DLD1 (cell line): Measurements from ENCODE around the gene SLA2.
"Not testable (repeated sequence)": the region's sequence is repeated elsewhere in the genome, so short reads cannot be mapped to it uniquely, and the experiment has no call there.

Experiments
- in situ Hi-C: cut with HindIII; loops from 2 replicates; pipeline ENCODE4 v1.10.0; 2017; ENCODE audit warnings: low sequenced_read_pairs

The SLA2 gene, protein sequence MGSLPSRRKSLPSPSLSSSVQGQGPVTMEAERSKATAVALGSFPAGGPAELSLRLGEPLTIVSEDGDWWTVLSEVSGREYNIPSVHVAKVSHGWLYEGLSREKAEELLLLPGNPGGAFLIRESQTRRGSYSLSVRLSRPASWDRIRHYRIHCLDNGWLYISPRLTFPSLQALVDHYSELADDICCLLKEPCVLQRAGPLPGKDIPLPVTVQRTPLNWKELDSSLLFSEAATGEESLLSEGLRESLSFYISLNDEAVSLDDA

DNA sequence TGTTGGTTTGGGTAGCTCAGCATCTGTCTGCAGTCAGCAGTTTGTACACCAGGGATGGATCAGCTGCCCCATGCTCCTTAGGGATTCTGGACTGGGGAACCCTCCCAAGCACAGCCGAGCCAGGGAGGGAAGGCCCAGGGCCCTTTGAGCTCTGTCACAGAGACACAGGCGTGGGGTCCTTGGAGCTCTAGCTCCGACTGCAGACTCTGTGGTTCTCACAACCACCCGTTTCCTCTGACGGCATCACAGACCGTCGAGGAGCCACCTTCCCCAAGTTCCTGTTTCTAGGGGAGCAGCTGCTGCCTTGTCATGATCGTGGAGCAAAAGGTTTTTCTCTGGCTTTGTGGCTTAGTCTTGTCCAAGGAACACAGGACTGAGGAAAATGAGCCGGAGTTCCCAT is at the start of gene SLA2:
Gene SLA2 (minus strand): TSS at position 199 of the 400 bp plus-strand sequence. CDS start 4,861 bp downstream, outside the sequence.
- in situ Hi-C loops: no loop called here

DNA sequence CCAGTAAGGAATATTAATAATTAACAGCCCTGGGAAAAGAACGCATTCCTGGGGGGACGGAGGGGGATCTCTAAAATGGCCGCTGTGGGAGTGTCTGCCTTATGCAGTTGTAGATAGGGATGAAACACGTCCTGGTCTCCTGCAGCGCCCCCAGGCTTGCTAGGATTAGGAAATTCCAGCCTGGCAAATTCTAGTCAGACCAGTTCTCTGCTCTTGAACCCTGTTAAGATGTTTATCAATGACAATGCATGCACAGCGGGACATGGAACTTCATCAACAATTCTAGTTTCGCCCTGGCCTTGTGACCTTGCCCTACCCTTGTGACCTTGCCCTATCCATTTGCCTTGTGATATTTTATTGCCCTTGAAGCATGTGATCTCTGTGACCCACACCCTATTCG is 49.5 kb upstream of the SLA2 start:
- in situ Hi-C loops: not testable (repeated sequence)

DNA sequence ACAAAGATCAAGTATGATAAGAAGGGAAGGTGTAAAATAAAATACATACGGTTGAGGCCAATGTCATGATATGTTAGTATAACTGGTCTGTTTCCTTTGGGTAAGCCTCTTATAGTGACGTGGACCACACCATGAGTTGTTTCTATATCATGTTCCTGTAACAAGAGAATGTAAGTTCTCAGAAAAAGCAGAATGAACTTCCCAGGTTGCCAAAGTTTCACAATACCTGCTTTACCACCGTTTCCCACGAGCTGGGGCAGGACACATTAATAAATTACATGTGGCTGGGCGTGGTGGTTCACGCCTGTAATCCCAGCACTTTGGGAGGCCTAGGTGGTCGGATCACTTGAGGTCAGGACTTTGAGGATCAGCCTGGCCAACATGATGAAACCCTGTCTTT is 42.6 kb upstream of the SLA2 start:
- in situ Hi-C loops: no loop called here

DNA sequence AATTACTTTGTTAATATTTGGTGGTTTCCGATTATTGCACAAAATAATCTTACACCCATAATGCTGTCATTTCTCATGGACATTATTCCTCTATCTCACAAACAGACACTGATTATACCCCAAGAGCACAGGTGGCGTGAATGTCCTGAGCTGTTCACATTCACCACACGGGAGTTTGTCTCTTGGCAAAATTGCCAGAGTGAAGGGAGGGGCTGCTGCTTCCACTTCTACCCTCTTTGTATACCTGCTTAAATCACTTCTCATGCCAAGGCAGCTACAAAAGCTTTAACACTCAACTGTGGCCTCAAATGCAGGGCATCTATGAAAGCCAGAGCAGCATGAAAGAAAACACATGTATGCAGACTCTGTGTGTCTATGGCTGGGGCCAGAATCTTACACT is 41.9 kb upstream of the SLA2 start:
- in situ Hi-C loops: no loop called here

DNA sequence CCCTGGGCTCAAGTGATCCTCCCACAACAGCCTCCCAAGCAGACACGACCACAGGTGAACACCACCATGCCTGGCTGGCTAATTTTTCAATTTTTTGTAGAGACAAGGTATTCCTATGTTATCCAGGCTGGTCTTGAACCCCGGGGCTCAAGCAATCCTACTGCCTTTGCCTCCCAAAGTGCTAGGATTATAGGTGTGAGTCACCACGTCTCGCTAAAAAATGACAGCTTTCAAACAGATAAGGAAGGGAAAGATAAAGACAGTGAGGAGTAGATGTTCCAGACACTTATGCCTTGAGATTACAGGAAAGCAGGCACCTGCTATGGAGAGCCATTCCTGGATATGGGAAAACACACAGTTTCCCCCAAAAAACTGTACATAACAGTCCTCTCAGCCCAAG is 40.9 kb upstream of the SLA2 start:
- in situ Hi-C loops: no loop called here

DNA sequence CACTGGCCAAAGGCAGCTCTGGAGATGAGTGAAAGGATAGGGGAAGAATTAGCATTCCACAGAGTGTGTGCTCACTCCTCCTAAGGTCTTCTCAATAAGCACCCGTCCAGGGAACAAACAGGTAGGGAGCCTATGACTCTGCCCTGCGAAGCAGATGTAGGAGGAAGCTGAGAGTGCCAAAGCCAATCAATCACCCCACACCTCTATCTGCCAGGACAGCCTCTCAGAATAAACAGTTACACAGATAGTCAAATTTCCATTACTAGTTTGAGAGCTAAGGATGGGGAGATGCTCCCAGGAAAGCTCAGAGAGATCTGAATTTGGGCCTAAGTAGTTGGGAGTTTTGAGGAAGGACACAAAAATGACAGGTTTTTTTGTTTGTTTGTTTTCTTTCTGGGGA is 40.5 kb upstream of the SLA2 start:
- in situ Hi-C loops: no loop called here

DNA sequence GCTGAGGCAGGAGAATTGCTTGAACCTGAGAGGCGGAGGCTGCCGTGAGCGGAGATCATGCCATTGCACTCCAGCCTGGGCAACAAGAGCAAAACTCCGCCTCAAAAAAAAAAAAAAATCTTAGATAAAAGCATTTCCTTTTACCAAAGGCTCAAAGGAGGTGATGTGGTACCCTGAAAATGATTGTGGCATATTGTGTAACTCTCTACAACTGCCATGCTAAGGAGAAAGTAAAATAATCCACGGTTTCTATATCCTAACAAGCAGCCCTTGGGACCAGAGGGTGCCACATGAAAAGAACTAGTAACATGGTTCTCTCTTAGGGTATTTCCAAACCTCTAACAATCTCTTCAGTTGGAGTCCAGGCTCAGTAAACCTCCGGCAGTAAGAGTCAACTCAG is 38.8 kb upstream of the SLA2 start:
- in situ Hi-C loops: no loop called here

DNA sequence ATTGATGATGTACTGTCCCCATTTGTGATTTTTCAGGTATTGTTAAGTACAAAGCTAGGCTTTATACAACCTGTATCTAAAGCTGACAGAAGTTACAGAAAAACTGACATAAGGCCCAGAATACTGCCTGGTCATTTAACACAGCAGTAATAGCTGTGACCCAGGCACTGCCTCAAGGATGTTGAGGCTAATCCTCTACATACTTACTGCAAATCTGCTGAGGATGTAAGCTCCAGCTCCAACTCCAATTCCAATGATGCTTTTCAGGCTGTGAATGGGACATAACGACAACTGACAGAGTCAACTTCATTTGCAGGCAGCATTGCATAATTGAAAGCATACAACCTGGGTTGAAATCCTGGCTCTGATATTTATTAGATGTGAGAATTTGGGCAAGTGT is 36.3 kb upstream of the SLA2 start:
- in situ Hi-C loops: no loop called here

DNA sequence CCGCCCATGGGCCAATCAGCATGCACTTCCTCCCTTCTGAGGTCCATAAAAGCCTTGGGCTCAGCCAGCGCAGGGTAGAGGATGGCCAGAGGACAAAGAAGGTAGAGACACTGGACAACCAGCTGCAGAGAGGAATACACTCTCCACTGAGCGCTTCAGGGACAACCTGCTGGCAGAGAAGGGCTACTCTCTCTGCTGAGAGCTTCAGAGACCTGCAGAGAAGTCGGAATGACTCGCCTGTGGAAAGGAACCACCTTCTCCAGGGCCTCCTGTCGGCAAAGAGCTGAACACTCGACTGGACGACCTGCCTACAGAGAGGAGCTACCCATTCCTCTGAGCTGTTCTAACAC is 31.4 kb upstream of the SLA2 start:
- in situ Hi-C loops: no loop called here

DNA sequence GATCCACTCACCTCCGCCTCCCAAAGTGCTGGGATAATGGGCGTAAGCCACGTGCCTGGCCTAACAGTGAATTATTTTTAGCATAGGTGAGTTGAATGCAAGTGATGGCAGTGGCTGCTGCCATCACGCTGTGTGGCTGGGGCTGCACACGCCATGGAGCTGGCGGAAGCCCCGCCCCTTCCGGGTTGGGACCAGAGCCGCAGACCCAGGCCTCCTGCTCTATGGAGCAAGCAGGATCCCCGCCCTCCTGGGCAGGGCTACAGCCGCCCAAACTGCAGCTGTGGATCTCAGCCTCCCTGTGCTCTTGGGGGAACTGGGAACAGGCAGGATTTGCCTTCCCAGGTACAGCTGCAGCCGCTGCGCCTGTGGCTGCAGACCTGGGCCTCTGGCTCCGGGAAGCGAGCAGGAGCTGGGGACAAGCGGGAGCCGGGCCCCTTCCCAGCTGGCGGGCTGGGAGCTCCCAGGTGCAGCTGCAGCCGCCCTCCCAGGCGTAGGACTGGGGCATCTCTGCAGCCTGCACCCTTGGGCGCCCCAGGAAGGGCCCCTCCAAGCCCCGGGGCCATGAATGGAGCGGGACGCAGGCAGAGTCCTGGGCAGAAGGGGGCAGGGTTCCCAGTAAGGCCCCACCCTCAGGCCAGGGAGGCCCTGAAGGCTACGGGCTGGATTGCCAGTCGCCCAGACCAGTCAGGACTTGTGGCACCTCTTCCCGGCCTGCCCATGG is 30.9 kb upstream of the SLA2 start:
- in situ Hi-C loops: no loop called here

DNA sequence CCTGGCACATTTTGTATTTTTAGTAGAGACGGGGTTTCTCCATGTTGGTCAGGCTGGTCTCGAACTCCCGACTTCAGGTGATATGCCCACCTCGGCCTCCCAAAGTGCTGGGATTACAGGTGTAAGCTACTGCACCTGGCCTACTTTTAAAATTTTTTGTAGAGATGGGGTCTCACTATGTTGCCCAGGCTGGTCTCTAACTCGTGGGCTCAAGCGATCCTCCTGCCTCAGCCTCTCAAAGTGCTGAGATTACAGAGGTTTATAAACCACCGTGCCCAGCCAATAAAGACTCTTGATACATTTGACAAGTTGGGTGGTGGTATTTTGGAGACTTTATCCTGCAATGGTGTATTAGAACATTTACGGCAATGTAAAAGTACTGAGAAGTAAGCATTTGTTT is 29.5 kb upstream of the SLA2 start:
- in situ Hi-C loops: not testable (repeated sequence)

DNA sequence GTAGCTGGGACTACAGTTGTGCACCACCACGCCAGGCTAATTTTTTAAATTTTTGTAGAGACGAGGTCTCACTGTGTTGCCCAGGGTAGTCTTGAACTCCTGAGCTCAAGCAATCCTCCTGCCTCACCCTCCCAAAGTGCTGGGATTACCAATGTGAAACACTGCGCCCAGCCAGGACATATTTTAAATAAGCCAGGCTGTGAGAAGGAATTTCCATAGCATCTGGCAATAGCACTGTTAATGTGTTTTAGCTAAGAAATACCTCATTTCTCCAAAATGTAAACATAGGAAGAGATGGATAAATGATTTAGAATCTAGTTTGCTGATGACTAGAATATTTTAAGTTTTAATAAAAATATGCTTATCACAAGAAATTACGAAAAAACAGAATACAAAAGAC is 27.0 kb upstream of the SLA2 start:
- in situ Hi-C loops: no loop called here

DNA sequence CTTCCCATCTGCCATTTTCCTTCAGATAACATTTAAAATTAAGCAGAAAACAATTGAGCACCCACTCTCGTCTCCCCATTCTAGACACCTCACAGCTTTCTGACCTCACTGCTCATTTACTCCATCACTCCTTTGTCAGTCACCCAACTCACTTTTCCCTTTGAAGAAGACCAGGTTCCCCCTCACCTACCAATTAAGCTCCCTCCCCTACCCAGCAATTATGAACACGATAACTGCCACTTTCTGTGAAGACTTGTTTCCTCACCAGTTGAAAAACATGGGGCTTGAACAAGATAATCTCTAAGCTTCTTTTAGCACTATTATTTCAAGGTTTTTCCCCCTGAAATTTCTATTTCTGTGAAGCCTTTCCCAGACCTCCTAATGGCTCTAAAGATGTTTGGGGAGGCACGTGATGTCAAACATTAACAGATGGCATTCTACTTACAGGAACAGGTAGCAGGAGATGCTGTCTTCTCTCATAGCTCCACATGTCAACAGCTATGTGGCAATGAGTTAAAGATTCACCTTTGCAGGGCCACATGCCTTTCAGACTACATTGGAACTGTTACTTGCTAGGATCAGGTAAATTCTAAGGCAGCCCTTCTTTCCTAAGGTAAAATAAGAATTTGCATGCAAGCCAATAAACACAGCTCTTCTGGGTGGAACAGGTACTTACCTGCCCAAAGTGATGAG is 24.8 kb upstream of the SLA2 start:
- in situ Hi-C loops: no loop called here

DNA sequence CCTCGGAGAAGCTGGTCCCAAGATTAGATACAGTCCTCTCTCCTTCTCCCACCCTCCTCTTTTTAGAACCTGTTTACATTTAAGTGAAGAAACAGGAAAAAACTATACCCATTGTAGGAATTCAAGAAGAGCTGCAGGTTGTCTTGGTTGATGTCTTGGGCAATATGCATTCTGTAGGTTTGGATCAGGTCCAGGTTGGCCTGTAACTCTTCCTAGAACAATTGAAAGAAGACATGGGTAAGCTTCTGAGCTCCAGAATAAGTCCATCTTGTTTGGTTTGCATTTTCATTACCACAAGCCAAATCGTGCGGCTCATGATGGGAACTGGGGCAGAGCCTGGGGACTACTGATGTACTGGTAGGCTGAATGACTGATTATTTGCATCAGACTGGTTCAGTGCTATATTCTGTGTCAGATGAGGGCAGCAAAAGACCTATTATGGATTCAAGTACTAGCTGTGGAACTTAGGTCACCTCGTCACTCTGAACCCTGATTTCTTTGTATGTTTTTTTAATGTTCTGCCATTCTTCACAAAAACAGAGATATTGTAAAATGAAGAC is 20.3 kb upstream of the SLA2 start:
- in situ Hi-C loops: no loop called here

DNA sequence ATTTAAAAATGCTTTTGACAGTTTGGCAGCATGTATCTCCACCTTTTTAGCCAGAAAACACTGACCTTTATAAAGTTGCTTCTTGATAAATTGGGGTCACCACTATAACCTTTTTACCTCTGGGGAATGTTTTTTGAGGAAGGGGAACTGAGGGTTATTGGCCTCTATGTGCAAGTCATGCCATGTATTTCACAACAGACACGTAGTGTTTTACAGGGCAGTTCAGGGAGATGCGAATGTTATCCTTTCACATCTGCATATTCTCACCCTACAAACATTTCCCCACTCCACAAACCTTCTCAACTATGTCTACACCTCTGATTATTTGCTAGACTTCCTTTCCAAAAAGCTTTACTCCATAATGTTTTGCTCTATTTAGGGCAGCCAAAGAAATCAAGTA is 17.0 kb upstream of the SLA2 start:
- in situ Hi-C loops: no loop called here

DNA sequence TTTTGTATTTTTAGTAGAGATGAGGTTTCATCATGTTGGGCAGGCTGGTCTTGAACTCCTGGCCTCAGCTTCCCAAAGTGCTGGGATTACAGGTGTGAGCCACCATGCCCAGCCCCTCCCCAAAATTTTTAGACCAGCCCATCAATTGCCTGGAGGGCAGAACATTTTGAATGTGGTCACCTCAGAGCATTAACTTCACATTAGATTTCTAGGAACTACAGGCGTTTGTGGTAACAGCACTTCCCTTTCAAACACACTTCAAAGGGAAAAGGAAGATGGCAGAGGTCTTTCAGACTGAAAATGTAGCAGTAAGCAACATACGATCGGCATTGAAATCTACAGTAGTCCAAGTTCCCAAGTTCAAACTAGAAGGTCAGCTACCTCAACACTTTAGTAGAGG is 12.3 kb upstream of the SLA2 start:
- in situ Hi-C loops: no loop called here

DNA sequence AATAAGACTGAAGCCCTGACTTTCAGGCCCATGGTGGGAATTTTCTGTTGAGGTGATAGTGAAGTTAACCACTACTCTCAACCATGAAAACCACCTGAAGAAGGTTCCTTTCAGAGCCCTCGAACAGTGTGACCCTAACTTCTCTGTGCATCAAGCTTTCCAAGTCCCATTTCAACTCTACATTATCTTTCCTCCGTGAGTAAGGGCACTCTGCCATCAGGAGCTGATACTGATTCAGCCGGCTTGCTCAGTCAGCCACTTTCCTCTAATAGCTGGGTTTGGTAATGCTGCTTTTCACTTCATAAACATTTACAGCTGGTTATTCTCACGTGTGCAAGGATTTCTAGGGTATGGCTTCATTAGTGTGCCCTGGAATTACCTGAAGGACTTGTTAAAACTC is 10.7 kb upstream of the SLA2 start:
- in situ Hi-C loops: no loop called here

DNA sequence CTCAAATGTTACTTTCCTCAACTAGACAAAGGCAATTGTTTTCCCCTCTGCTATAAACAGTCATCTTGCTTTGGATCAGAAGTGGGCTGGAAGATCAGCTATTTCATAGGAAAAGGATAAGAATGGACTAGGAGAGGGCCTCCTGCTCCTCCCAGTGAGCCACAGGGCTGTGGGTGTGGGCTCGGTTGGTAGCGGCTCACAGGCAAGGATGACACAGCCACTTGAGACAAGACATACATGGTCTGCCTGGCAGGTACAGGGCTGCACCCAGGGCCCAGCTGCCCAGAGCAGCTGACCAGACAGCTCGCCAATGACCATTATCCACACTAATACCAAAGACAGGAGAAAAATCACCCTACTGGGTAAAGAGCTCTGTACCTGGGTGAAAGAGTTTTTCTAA is 9.0 kb upstream of the SLA2 start:
- in situ Hi-C loops: no loop called here

DNA sequence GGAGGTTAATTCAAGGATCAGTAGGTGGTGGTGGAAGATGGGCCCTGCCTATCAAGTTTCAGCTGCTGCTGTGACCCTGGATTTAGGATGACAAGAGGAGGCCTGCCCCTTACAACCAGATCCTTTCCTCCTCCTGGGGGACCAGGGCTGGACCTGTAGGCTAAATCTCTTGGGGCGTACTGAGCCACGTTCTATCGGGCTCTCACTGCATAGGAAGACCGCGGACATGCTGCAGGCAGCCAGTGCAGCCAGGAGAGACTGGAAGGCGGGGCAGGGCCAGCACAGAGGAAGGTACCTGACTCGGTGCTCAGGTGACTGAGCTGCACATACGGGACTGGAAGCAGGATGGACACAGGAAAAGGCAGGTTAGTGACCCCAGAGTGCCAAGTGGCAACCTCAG is 8.5 kb upstream of the SLA2 start:
- in situ Hi-C loops: no loop called here

DNA sequence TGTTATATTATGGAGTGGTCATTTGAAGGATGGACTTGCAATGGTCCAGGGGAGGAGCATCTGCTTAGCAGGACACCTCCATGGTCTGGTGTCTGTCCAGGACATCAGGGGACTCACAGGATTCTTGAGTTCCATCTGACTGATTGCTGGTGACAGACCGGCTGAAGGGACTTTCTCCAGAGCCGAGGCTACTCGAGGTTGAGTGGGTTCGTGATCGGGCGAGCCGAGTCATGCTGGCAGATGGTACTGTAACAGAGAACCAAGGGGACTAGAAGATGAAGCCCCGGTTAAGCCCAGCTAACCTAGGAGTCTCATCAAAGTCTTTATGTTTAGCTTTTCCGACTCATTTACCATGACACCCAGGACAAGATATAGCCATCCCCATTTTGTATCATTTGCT is 7.5 kb upstream of the SLA2 start:
- in situ Hi-C loops: no loop called here

DNA sequence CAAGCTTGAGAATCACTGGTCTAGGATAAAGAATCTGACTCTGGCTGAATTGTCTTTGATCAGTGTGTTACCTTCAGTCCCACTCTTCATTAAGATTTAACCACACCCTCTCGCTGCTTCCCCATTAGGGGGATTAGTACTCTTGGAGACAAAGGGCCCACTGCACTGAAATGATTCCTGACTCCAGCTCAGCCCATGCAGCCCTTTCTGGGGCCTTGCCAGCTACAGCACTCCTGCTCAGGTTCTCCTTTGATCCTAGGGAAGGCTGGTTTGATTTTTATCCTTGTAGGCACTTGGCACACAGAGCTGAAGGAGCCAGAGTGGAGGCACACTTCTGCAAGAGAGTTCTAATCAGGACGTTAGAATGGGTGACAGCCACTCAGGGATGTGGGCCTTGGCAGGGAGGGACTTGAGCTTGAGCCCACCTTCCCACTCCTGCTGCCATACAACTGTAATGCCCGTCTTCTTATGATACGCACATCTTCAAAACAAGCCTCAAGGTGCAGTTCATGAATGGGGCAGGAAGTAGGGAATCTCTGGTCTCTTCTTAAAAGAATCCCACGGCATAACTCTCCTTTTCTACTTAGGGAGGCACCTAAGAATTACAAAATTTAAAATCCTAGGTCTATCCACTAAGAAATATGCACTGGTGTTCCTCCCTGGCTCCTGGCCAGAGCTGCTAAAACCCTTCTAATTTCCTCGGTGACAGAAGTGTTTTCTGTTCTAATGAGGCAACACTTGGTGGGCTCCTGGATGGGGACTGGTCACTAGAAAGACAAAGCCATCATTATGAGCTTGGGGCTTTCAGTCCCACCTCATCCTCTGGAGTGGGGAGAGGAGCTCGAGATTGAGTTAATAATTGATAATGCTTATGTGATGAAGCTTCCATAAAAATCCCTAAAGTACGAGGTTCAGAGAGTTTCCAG is 1.5 kb upstream of the SLA2 start:
- in situ Hi-C loops: no loop called here
